HepG2 (cell line): ENCODE results near the gene PCNX1. TPM values are rescaled to one million over a fixed set of nuclear protein-coding genes. Genes with fewer than 3 reads are reported as not detected.

Experiments used
- ATAC-seq: fragments of 200-7000 bp; cut with Tn5 transposase; 3 replicates; pipeline ENCODE4 v1.9.1; 2020; ENCODE audit warnings: mild to moderate bottlenecking, moderate library complexity
- BruUV-seq: library from RNA; stranded (reverse); fragments of 400-500 nt; replicated peaks from 2 replicates; lab custom pipeline; 2021; lab: Mats Ljungman, UMichigan
- CTCF ChIA-PET: fragments of 300-600 bp; formaldehyde crosslinking; extraction: SDS; loops from one replicate; lab custom pipeline; 2021; ENCODE audit warnings: low total read pairs, inconsistent platforms, low intra/inter-chr PET ratio; lab: Yijun Ruan, JAX
- POLR2A ChIA-PET: fragments of 350-600 bp; sonication (Branson Sonifier 250); formaldehyde crosslinking; loops from one replicate; lab custom pipeline; 2020; ENCODE audit warnings: antibody characterized with exemption, inconsistent platforms; lab: Yijun Ruan, JAX
- DNase-seq: peaks from one replicate; pipeline ENCODE4 v3.0.0-alpha.2; 2015; ENCODE audit warnings: low spot score
- FAIRE-seq: peaks from 3 replicates; lab custom pipeline; 2011; peaks lifted over from hg19 to GRCh38; lab: Jason Lieb, UNC
- H2AFZ ChIP-seq: one replicate; pipeline ENCODE4 v1.6.1; 2011; ENCODE audit warnings: low read length, inconsistent platforms
- H3K27ac ChIP-seq: fragments of 300-600 bp; 3 replicates; pipeline ENCODE4 v1.8.0; 2011; ENCODE audit warnings: mixed run types, mild to moderate bottlenecking, mixed read lengths, low read length, inconsistent platforms; ENCODE audit not compliant: insufficient read depth; ENCODE audit errors: extremely low read length
- H3K27me3 ChIP-seq, 2 experiments: fragments of 200-600 bp in 1 of 2; 2 replicates in 1 of 2; 3 replicates in 1 of 2; pipeline versions ENCODE4 v1.6.0 to v1.8.0; 2011; ENCODE audit warnings: low read length in 2 of 2, mild to moderate bottlenecking in 2 of 2, moderate library complexity in 2 of 2, inconsistent platforms in 1 of 2; ENCODE audit not compliant: insufficient read depth in 2 of 2, control insufficient read depth in 1 of 2
- H3K36me3 ChIP-seq, 2 experiments: fragments of 200-600 bp in 1 of 2; replicated peaks in 1 of 2; 2 replicates in 1 of 2; 3 replicates in 1 of 2; pipeline versions ENCODE4 v1.5.1 to v1.8.0; 2011; ENCODE audit warnings: low read length in 2 of 2, inconsistent platforms in 1 of 2; ENCODE audit not compliant: insufficient read depth in 2 of 2, control insufficient read depth in 1 of 2
- H3K4me1 ChIP-seq: 2 replicates; pipeline ENCODE4 v1.5.1; 2012; ENCODE audit warnings: low read length, inconsistent platforms; ENCODE audit not compliant: insufficient read depth
- H3K4me2 ChIP-seq: 2 replicates; pipeline ENCODE4 v1.6.0; 2011; ENCODE audit warnings: low read depth, low read length, inconsistent platforms
- H3K4me3 ChIP-seq, 3 experiments: fragments of 200-600 bp in 1 of 3; sonication (generic), shearing (Covaris generic) in 1 of 3; replicated peaks in 1 of 3; 2 replicates each; pipeline ENCODE4 v1.5.1; 2011 to 2016; ENCODE audit warnings: low read length in 3 of 3, inconsistent platforms in 2 of 3, low read depth in 2 of 3, mild to moderate bottlenecking in 2 of 3, control low read depth in 1 of 3, mixed read lengths in 1 of 3; ENCODE audit not compliant: insufficient read depth in 1 of 3
- H3K79me2 ChIP-seq: one replicate; pipeline ENCODE4 v1.6.1; 2011; ENCODE audit warnings: low read length, inconsistent platforms; ENCODE audit not compliant: insufficient read depth
- H3K9ac ChIP-seq: 2 replicates; pipeline ENCODE4 v1.6.0; 2011; ENCODE audit warnings: mild to moderate bottlenecking, low read depth, low read length, inconsistent platforms; ENCODE audit not compliant: insufficient read depth
- H3K9me3 ChIP-seq: 2 replicates; pipeline ENCODE4 v1.5.1; 2012; ENCODE audit warnings: mild to moderate bottlenecking, low read length
- H4K20me1 ChIP-seq: 2 replicates; pipeline ENCODE4 v1.6.0; 2011; ENCODE audit warnings: inconsistent platforms, mild to moderate bottlenecking, low read length, moderate library complexity; ENCODE audit not compliant: insufficient read depth
- AKAP8 ChIP-seq: sonication (generic); formaldehyde crosslinking; IDR thresholded peaks from 2 replicates; pipeline ENCODE4 v1.5.1; 2020; ENCODE audit warnings: mild to moderate bottlenecking, missing genetic modification reagents
- CBX5 ChIP-seq: sonication (generic); formaldehyde crosslinking; IDR thresholded peaks from 2 replicates; pipeline ENCODE4 v1.4.0; 2020; ENCODE audit warnings: missing genetic modification reagents, borderline replicate concordance
- FOXA1 ChIP-seq, 2 experiments: fragments of 450-650 bp in 1 of 2; sonication (generic) in 1 of 2; formaldehyde crosslinking in 1 of 2; IDR thresholded peaks; 2 replicates each; pipeline versions ENCODE4 v1.4.0 to v1.6.1; 2016 to 2020; ENCODE audit warnings: missing genetic modification reagents in 1 of 2
- FOXO1 ChIP-seq: sonication (generic); formaldehyde crosslinking; IDR thresholded peaks from 2 replicates; pipeline ENCODE4 v1.4.0; 2020; ENCODE audit warnings: missing genetic modification reagents
- GPN1 ChIP-seq: sonication (generic); formaldehyde crosslinking; IDR thresholded peaks from 2 replicates; pipeline ENCODE4 v1.5.1; 2020; ENCODE audit warnings: missing genetic modification reagents, borderline replicate concordance
- PHF5A ChIP-seq: IDR thresholded peaks from one replicate; pipeline ENCODE4 v1.6.1; 2018; ENCODE audit warnings: low read depth, missing genetic modification reagents; ENCODE audit not compliant: unreplicated experiment
- SP5 ChIP-seq: IDR thresholded peaks from 2 replicates; pipeline ENCODE4 v1.6.1; 2016; ENCODE audit warnings: low read depth, borderline replicate concordance
- TBX3 ChIP-seq: fragments of 450-650 bp; IDR thresholded peaks from 2 replicates; pipeline ENCODE4 v1.6.1; 2017; ENCODE audit warnings: antibody characterized with exemption, mild to moderate bottlenecking, inconsistent platforms, borderline replicate concordance
- ZNF337 ChIP-seq: sonication (generic); formaldehyde crosslinking; IDR thresholded peaks from 2 replicates; pipeline ENCODE4 v1.5.1; 2020; ENCODE audit warnings: missing genetic modification reagents, low read depth, mild to moderate bottlenecking, borderline replicate concordance
- ZNF713 ChIP-seq: sonication (generic); formaldehyde crosslinking; IDR thresholded peaks from 2 replicates; pipeline ENCODE4 v1.4.0; 2020; ENCODE audit warnings: mild to moderate bottlenecking, missing genetic modification reagents
- ZSCAN22 ChIP-seq: sonication (generic); formaldehyde crosslinking; IDR thresholded peaks from 2 replicates; pipeline ENCODE4 v1.4.0; 2020; ENCODE audit warnings: mild to moderate bottlenecking, missing genetic modification reagents
- WGBS: methylation state at CpG from one replicate; pipeline ENCODE4 v1.1.6; 2017; ENCODE audit warnings: low lambda C conversion rate; 5-methylcytosine and 5-hydroxymethylcytosine counted together
- in situ Hi-C: cut with HindIII; loops from 2 replicates; pipeline ENCODE4 v1.10.0; 2017; ENCODE audit warnings: low pct_unique_long_range_greater_than_20kb; ENCODE audit not compliant: extremely low pct_ligation_motif_present
- intact Hi-C: fragments of 100-400 bp; cut with micrococcal nuclease; formaldehyde crosslinking; loops from one replicate; pipeline ENCODE4 v1.10.0; 2022; ENCODE audit not compliant: unreplicated experiment
- polyA plus RNA-seq, 8 experiments: library from polyadenylated mRNA; depleted of rRNA in 3 of 8; stranded (reverse) in 7 of 8; unstranded in 1 of 8; fragments of >200 nt; fragmentation: Illumina TruSeq in 4 of 8; extraction: Trizol in 4 of 8; gene quantifications; 2 replicates each; pipeline versions ENCODE4 v1.2.1 to v1.2.3, GENCODE V29; 2011 to 2016; ENCODE audit warnings: low read depth in 4 of 8, missing spikeins in 1 of 8, mixed read lengths in 1 of 8; ENCODE audit not compliant: insufficient read depth in 1 of 8
- total RNA-seq, 5 experiments: library from RNA; depleted of rRNA; stranded (reverse); fragments of >200 nt; fragmentation: Illumina TruSeq; extraction: Trizol; gene quantifications; 2 replicates each; pipeline ENCODE4 v1.2.3, GENCODE V29; 2016; ENCODE audit warnings: low read depth in 1 of 5
- TF ChIP-seq, protein P1 (sequence below): IDR thresholded peaks from 2 replicates; pipeline ENCODE4 v1.6.1; 2016; ENCODE audit warnings: missing genetic modification reagents, missing compliant biosample characterization
- TF ChIP-seq, protein P2 (sequence below): sonication (generic); formaldehyde crosslinking; IDR thresholded peaks from one replicate; pipeline ENCODE4 v1.5.1; 2020; ENCODE audit warnings: mild to moderate bottlenecking, missing genetic modification reagents; ENCODE audit errors: not compliant biosample characterization
- TF ChIP-seq, protein P3 (sequence below): sonication (generic); formaldehyde crosslinking; IDR thresholded peaks from 2 replicates; pipeline ENCODE4 v1.5.1; 2020; ENCODE audit warnings: missing genetic modification reagents, mild to moderate bottlenecking, borderline replicate concordance
- TF ChIP-seq, protein P4 (sequence below): IDR thresholded peaks from 2 replicates; pipeline ENCODE4 v1.6.1; 2016; ENCODE audit warnings: missing biosample characterization, missing genetic modification reagents, low read depth

The PCNX1 gene
- total and polyA plus RNA-seq, 2 of the 13 experiments (the other 11 are each of a cell fraction or from before 2014, with no cell fraction given) = 24.9 to 30.3 TPM

DNA sequence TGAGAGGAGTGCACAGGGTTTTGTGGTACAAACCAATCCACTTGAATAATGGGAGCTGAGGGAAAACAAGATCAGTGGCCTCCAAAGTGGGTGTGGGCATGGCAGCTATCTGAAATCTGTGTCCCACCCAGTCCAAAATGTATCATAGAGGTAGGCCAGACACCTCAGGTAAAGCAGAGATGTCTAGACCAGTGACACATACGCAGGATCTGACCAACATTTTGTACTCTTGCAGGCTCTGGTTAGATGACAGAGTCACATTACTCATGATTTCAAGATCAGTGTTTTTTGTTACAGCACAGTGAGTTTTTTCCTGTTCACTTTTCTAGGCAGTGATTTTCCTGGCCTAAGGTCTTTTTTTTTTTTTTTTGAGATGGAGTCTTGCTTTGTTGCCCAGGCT, 211.8 kb downstream of the PCNX1 start:
- POLR2A ChIA-PET = no interaction called here
- no peak for DNase-seq
- CTCF ChIA-PET = no interaction called here
- TF ChIP-seq SP5 (CRISPR knock-in tag) = no peak
- TF ChIP-seq, protein P1, sequence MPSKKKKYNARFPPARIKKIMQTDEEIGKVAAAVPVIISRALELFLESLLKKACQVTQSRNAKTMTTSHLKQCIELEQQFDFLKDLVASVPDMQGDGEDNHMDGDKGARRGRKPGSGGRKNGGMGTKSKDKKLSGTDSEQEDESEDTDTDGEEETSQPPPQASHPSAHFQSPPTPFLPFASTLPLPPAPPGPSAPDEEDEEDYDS (CRISPR knock-in tag) = no peak
- TF ChIP-seq, protein P2, sequence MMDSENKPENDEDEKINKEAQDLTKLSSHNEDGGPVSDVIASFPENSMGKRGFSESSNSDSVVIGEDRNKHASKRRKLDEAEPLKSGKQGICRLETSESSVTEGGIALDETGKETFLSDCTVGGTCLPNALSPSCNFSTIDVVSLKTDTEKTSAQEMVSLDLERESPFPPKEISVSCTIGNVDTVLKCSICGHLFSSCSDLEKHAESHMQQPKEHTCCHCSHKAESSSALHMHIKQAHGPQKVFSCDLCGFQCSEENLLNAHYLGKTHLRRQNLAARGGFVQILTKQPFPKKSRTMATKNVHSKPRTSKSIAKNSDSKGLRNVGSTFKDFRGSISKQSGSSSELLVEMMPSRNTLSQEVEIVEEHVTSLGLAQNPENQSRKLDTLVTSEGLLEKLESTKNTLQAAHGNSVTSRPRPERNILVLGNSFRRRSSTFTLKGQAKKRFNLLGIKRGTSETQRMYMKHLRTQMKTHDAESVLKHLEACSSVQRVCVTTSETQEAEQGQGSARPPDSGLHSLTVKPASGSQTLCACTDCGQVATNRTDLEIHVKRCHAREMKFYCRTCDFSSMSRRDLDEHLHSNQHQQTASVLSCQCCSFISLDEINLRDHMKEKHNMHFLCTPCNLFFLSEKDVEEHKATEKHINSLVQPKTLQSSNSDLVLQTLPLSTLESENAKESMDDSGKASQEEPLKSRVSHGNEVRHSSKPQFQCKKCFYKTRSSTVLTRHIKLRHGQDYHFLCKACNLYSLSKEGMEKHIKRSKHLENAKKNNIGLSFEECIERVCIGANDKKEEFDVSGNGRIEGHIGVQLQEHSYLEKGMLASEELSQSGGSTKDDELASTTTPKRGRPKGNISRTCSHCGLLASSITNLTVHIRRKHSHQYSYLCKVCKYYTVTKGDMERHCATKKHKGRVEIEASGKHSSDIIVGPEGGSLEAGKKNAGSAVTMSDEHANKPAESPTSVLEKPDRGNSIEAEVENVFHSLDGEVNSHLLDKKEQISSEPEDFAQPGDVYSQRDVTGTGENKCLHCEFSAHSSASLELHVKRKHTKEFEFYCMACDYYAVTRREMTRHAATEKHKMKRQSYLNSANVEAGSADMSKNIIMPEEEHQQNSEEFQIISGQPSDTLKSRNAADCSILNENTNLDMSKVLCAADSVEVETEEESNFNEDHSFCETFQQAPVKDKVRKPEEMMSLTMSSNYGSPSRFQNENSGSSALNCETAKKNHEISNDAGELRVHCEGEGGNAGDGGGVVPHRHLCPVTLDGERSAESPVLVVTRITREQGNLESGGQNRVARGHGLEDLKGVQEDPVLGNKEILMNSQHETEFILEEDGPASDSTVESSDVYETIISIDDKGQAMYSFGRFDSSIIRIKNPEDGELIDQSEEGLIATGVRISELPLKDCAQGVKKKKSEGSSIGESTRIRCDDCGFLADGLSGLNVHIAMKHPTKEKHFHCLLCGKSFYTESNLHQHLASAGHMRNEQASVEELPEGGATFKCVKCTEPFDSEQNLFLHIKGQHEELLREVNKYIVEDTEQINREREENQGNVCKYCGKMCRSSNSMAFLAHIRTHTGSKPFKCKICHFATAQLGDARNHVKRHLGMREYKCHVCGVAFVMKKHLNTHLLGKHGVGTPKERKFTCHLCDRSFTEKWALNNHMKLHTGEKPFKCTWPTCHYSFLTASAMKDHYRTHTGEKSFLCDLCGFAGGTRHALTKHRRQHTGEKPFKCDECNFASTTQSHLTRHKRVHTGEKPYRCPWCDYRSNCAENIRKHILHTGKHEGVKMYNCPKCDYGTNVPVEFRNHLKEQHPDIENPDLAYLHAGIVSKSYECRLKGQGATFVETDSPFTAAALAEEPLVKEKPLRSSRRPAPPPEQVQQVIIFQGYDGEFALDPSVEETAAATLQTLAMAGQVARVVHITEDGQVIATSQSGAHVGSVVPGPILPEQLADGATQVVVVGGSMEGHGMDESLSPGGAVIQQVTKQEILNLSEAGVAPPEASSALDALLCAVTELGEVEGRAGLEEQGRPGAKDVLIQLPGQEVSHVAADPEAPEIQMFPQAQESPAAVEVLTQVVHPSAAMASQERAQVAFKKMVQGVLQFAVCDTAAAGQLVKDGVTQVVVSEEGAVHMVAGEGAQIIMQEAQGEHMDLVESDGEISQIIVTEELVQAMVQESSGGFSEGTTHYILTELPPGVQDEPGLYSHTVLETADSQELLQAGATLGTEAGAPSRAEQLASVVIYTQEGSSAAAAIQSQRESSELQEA (CRISPR knock-in tag) = no peak
- TF ChIP-seq, protein P3, sequence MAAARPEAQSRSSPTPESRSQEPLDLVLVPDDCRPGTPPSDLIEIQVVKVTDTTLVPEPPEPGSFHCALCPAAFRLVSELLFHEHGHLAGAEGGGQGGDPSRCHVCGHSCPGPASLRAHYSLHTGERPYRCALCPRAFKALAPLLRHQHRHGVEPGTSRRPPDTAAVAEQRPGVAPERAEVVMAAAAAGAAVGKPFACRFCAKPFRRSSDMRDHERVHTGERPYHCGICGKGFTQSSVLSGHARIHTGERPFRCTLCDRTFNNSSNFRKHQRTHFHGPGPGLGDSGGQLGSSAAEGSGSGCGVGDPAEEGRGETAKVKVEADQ (CRISPR knock-in tag) = no peak
- TF ChIP-seq PHF5A = no peak
- TF ChIP-seq ZNF713 = no peak
- no peak for TF ChIP-seq AKAP8 (CRISPR knock-in tag)
- no peak for TF ChIP-seq ZSCAN22
- TF ChIP-seq CBX5 (CRISPR knock-in tag) = no peak
- TF ChIP-seq TBX3 = no peak
- TF ChIP-seq GPN1 (CRISPR knock-in tag) = no peak
- no peak for TF ChIP-seq FOXO1
- no peak for TF ChIP-seq FOXA1 (IDR thresholded peaks at IDR 0.05)
- no peak for TF ChIP-seq FOXA1 (CRISPR knock-in tag; IDR thresholded peaks at IDR 0.05)
- TF ChIP-seq, protein P4, sequence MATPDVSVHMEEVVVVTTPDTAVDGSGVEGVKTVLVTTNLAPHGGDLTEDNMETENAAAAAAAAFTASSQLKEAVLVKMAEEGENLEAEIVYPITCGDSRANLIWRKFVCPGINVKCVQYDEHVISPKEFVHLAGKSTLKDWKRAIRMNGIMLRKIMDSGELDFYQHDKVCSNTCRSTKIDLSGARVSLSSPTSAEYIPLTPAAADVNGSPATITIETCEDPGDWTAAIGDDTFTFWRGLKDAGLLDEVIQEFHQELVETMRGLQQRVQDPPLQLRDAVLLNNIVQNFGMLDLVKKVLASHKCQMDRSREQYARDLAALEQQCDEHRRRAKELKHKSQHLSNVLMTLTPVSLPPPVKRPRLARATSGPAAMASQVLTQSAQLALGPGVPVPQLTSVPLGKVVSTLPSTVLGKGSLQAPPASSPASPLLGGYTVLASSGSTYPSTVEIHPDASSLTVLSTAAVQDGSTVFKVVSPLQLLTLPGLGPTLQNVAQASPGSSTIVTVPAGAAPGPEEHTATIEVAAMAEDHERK (CRISPR knock-in tag) = no peak
- no peak for TF ChIP-seq ZNF337
- Histone ChIP-seq H3K79me2 (no peaks in the 10 kb centered on the region), H4K20me1 (no peaks in the 10 kb centered on the region), H3K9me3 (no peaks in the 10 kb centered on the region), H3K9ac (no peak overlapping the region), H3K4me2 (no peak overlapping the region), H3K27ac (no peak overlapping the region), H3K36me3 (no peaks in the 10 kb centered on the region), H3K27me3 (no peaks in the 10 kb centered on the region), H3K4me1 (peaks cover 56% of the 10 kb centered on the region), H3K4me3 (no peak overlapping the region), H2AFZ (no peak overlapping the region)
- in situ Hi-C loops = no loop called here
- 100% methylated on average over 1 of the region's 1 CpG for WGBS
- no peak for ATAC-seq
- FAIRE-seq = no peak
- intact Hi-C loops = no loop called here
- BruUV-seq = no TSS peak
